K562 (cell line): ENCODE data around the gene HPSE2. TPM values are rescaled to one million over a fixed set of nuclear protein-coding genes. Genes with fewer than 3 reads are reported as not detected.
A peak's percentile ranks its signal among the peaks of the same experiment; 100 is the strongest.

Experiments used
- HSF4 ChIP-seq: fragments of 250-450 bp; sonication (Bioruptor Pico); IDR thresholded peaks from 2 replicates; pipeline ENCODE4 v2.1.2; 2022; ENCODE audit warnings: mild to moderate bottlenecking, moderate library complexity, borderline replicate concordance
- MAZ ChIP-seq, 2 experiments: fragments of 450-650 bp in 1 of 2; sonication (generic) in 1 of 2; formaldehyde crosslinking; IDR thresholded peaks in 1 of 2; conservative IDR thresholded peaks in 1 of 2; 2 replicates each; pipeline versions ENCODE4 v1.4.0 to v1.5.0; 2020; ENCODE audit warnings: mild to moderate bottlenecking in 1 of 2, missing genetic modification reagents in 1 of 2
- MTA1 ChIP-seq: fragments of 450-650 bp; IDR thresholded peaks from 2 replicates; pipeline ENCODE4 v1.6.1; 2017; ENCODE audit warnings: borderline replicate concordance
- POU5F1 ChIP-seq: fragments of 150-350 bp; IDR thresholded peaks from 2 replicates; pipeline ENCODE4 v1.6.1; 2014; ENCODE audit warnings: borderline replicate concordance, low read length, low read depth, mild to moderate bottlenecking; ENCODE audit not compliant: partially characterized antibody
- PPARD ChIP-seq: fragments of 250-450 bp; sonication (Bioruptor Pico); IDR thresholded peaks from 2 replicates; pipeline ENCODE4 v1.8.0; 2022; ENCODE audit warnings: inconsistent platforms, mild to moderate bottlenecking, moderate library complexity
- SRSF7 ChIP-seq: fragments of 200-400 bp; formaldehyde crosslinking; optimal IDR thresholded peaks from 2 replicates; pipeline ENCODE3; 2017; ENCODE audit warnings: mild to moderate bottlenecking, low read depth, low read length
- ZBTB2 ChIP-seq: fragments of 450-650 bp; IDR thresholded peaks from 2 replicates; pipeline ENCODE4 v1.6.1; 2016; ENCODE audit warnings: antibody characterized with exemption
- ZNF354B ChIP-seq: fragments of 250-450 bp; sonication (Bioruptor Pico); IDR thresholded peaks from 2 replicates; pipeline ENCODE4 v1.4.0; 2020
- ZNF589 ChIP-seq: fragments of 200-800 bp; sonication (Bioruptor generic); IDR thresholded peaks from 2 replicates; pipeline ENCODE4 v1.6.1; 2016; ENCODE audit warnings: low read depth, missing genetic modification characterization, missing compliant biosample characterization
- polyA plus RNA-seq, 8 experiments: library from polyadenylated mRNA; depleted of rRNA in 4 of 8; stranded (reverse) in 5 of 8; unstranded in 3 of 8; fragments of >200 nt; fragmentation: Nextera tagmentation in 2 of 8; fragmentation: Illumina TruSeq in 1 of 8; extraction: Ambion mirVana in 2 of 8; extraction: Trizol in 1 of 8; gene quantifications; 2 replicates each; pipeline versions ENCODE4 v1.2.1 to v1.2.3, GENCODE V29; 2011 to 2014; ENCODE audit warnings: inconsistent platforms in 1 of 8, missing spikeins in 1 of 8
- total RNA-seq, 7 experiments: library from RNA; depleted of rRNA in 6 of 7; stranded (reverse); fragments of >200 nt in 6 of 7; fragmentation: Illumina TruSeq in 2 of 7; extraction: Trizol in 2 of 7; gene quantifications; 2 replicates each; pipeline versions ENCODE4 v1.2.1 to v1.2.3, GENCODE V29; 2011 to 2021; ENCODE audit warnings: low replicate concordance in 1 of 7
- TF ChIP-seq, protein P1 (sequence below): fragments of 450-650 bp; IDR thresholded peaks from 2 replicates; pipeline ENCODE4 v1.6.1; 2016; ENCODE audit warnings: mild to moderate bottlenecking, moderate library complexity
- TF ChIP-seq, protein P2 (sequence below), 2 experiments: fragments of 450-650 bp in 1 of 2; IDR thresholded peaks; 2 replicates each; pipeline ENCODE4 v1.6.1; 2011 to 2017; ENCODE audit warnings: low read depth in 2 of 2, antibody characterized with exemption in 1 of 2, borderline replicate concordance in 1 of 2, low read length in 1 of 2, mild to moderate bottlenecking in 1 of 2, mixed read lengths in 1 of 2; ENCODE audit not compliant: control insufficient read depth in 1 of 2

HPSE2 gene
- total and polyA plus RNA-seq, 9 of the 15 experiments (the other 6 are each of a cell fraction or from before 2014, with no cell fraction given): 0.03 to 0.10 (median 0.04) TPM; not detected in 2

GRCh38 chr10:98460837-98461499 lies 774.7 kb downstream of the HPSE2 start (continued):
- TF ChIP-seq, protein P1, sequence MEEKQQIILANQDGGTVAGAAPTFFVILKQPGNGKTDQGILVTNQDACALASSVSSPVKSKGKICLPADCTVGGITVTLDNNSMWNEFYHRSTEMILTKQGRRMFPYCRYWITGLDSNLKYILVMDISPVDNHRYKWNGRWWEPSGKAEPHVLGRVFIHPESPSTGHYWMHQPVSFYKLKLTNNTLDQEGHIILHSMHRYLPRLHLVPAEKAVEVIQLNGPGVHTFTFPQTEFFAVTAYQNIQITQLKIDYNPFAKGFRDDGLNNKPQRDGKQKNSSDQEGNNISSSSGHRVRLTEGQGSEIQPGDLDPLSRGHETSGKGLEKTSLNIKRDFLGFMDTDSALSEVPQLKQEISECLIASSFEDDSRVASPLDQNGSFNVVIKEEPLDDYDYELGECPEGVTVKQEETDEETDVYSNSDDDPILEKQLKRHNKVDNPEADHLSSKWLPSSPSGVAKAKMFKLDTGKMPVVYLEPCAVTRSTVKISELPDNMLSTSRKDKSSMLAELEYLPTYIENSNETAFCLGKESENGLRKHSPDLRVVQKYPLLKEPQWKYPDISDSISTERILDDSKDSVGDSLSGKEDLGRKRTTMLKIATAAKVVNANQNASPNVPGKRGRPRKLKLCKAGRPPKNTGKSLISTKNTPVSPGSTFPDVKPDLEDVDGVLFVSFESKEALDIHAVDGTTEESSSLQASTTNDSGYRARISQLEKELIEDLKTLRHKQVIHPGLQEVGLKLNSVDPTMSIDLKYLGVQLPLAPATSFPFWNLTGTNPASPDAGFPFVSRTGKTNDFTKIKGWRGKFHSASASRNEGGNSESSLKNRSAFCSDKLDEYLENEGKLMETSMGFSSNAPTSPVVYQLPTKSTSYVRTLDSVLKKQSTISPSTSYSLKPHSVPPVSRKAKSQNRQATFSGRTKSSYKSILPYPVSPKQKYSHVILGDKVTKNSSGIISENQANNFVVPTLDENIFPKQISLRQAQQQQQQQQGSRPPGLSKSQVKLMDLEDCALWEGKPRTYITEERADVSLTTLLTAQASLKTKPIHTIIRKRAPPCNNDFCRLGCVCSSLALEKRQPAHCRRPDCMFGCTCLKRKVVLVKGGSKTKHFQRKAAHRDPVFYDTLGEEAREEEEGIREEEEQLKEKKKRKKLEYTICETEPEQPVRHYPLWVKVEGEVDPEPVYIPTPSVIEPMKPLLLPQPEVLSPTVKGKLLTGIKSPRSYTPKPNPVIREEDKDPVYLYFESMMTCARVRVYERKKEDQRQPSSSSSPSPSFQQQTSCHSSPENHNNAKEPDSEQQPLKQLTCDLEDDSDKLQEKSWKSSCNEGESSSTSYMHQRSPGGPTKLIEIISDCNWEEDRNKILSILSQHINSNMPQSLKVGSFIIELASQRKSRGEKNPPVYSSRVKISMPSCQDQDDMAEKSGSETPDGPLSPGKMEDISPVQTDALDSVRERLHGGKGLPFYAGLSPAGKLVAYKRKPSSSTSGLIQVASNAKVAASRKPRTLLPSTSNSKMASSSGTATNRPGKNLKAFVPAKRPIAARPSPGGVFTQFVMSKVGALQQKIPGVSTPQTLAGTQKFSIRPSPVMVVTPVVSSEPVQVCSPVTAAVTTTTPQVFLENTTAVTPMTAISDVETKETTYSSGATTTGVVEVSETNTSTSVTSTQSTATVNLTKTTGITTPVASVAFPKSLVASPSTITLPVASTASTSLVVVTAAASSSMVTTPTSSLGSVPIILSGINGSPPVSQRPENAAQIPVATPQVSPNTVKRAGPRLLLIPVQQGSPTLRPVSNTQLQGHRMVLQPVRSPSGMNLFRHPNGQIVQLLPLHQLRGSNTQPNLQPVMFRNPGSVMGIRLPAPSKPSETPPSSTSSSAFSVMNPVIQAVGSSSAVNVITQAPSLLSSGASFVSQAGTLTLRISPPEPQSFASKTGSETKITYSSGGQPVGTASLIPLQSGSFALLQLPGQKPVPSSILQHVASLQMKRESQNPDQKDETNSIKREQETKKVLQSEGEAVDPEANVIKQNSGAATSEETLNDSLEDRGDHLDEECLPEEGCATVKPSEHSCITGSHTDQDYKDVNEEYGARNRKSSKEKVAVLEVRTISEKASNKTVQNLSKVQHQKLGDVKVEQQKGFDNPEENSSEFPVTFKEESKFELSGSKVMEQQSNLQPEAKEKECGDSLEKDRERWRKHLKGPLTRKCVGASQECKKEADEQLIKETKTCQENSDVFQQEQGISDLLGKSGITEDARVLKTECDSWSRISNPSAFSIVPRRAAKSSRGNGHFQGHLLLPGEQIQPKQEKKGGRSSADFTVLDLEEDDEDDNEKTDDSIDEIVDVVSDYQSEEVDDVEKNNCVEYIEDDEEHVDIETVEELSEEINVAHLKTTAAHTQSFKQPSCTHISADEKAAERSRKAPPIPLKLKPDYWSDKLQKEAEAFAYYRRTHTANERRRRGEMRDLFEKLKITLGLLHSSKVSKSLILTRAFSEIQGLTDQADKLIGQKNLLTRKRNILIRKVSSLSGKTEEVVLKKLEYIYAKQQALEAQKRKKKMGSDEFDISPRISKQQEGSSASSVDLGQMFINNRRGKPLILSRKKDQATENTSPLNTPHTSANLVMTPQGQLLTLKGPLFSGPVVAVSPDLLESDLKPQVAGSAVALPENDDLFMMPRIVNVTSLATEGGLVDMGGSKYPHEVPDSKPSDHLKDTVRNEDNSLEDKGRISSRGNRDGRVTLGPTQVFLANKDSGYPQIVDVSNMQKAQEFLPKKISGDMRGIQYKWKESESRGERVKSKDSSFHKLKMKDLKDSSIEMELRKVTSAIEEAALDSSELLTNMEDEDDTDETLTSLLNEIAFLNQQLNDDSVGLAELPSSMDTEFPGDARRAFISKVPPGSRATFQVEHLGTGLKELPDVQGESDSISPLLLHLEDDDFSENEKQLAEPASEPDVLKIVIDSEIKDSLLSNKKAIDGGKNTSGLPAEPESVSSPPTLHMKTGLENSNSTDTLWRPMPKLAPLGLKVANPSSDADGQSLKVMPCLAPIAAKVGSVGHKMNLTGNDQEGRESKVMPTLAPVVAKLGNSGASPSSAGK: no peak
- no peak for TF ChIP-seq ZBTB2
- no peak for TF ChIP-seq ZNF354B
- TF ChIP-seq MTA1: peak; percentile 92
- no peak for TF ChIP-seq SRSF7
- no peak for TF ChIP-seq POU5F1
- TF ChIP-seq, protein P2, sequence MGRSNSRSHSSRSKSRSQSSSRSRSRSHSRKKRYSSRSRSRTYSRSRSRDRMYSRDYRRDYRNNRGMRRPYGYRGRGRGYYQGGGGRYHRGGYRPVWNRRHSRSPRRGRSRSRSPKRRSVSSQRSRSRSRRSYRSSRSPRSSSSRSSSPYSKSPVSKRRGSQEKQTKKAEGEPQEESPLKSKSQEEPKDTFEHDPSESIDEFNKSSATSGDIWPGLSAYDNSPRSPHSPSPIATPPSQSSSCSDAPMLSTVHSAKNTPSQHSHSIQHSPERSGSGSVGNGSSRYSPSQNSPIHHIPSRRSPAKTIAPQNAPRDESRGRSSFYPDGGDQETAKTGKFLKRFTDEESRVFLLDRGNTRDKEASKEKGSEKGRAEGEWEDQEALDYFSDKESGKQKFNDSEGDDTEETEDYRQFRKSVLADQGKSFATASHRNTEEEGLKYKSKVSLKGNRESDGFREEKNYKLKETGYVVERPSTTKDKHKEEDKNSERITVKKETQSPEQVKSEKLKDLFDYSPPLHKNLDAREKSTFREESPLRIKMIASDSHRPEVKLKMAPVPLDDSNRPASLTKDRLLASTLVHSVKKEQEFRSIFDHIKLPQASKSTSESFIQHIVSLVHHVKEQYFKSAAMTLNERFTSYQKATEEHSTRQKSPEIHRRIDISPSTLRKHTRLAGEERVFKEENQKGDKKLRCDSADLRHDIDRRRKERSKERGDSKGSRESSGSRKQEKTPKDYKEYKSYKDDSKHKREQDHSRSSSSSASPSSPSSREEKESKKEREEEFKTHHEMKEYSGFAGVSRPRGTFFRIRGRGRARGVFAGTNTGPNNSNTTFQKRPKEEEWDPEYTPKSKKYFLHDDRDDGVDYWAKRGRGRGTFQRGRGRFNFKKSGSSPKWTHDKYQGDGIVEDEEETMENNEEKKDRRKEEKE (IDR thresholded peaks at IDR 0.05; ENCODE audit: borderline replicate concordance in 1 of 2, control insufficient read depth in 1 of 2, low read depth in 2 of 2, low read length in 1 of 2): no peak
- TF ChIP-seq HSF4 (CRISPR knock-in tag): no peak
- peak; percentile 87 to 97 for TF ChIP-seq MAZ (CRISPR knock-in tag; conservative IDR thresholded peaks at IDR 0.05 in 1 of 2, IDR thresholded peaks at IDR 0.05 in 1 of 2)
- peak; percentile 91 for TF ChIP-seq ZNF589 (CRISPR knock-in tag)
- no peak for TF ChIP-seq PPARD (CRISPR knock-in tag)
